H1 (cell line): ENCODE data around the gene TFF3. TPM values are rescaled to one million over a fixed set of nuclear protein-coding genes. Genes with fewer than 3 reads are reported as not detected.

Experiments
- CTCF ChIA-PET: fragments of 300-600 bp; sonication (Branson Sonifier 250); formaldehyde crosslinking; loops from one replicate; lab custom pipeline; 2021; ENCODE audit not compliant: partially characterized antibody; lab: Charles Lee
- POLR2A ChIA-PET: fragments of 300-600 bp; sonication (Branson Sonifier 250); formaldehyde crosslinking; loops from one replicate; lab custom pipeline; 2021; ENCODE audit warnings: inconsistent platforms; ENCODE audit not compliant: partially characterized antibody; lab: Charles Lee
- DNase-seq, 2 experiments: peaks; one replicate each; pipeline versions ENCODE4 v3.0.0 to v3.0.0-alpha.2; 2010 to 2022; ENCODE audit warnings: low spot score in 2 of 2, low read depth in 1 of 2, mixed read lengths in 1 of 2
- FAIRE-seq: peaks from 2 replicates; lab custom pipeline; 2011; peaks lifted over from hg19 to GRCh38; lab: Jason Lieb, UNC
- H2AFZ ChIP-seq: 2 replicates; pipeline ENCODE4 v1.8.1; 2012; ENCODE audit warnings: low read length, inconsistent platforms
- H2AK5ac ChIP-seq: 2 replicates; pipeline ENCODE4 v1.6.1; 2013; ENCODE audit warnings: low read depth, low read length
- H2BK120ac ChIP-seq: replicated peaks from 2 replicates; pipeline ENCODE3; 2013; ENCODE audit warnings: low read depth, low read length, inconsistent platforms
- H2BK12ac ChIP-seq: 2 replicates; pipeline ENCODE4 v1.6.1; 2013; ENCODE audit warnings: low read depth, low read length
- H2BK15ac ChIP-seq: 2 replicates; pipeline ENCODE4 v1.6.1; 2013; ENCODE audit warnings: low read length
- H2BK20ac ChIP-seq: 2 replicates; pipeline ENCODE4 v1.6.1; 2013; ENCODE audit warnings: low read length
- H2BK5ac ChIP-seq: 2 replicates; pipeline ENCODE4 v1.6.1; 2013; ENCODE audit warnings: low read depth, low read length
- H3K14ac ChIP-seq: 2 replicates; pipeline ENCODE4 v1.6.1; 2013; ENCODE audit warnings: inconsistent platforms; ENCODE audit not compliant: insufficient read length
- H3K18ac ChIP-seq: 2 replicates; pipeline ENCODE4 v1.6.1; 2013; ENCODE audit warnings: low read length; ENCODE audit errors: extremely low read depth
- H3K23ac ChIP-seq: 2 replicates; pipeline ENCODE4 v1.6.1; 2013; ENCODE audit warnings: inconsistent platforms; ENCODE audit not compliant: insufficient read length
- H3K23me2 ChIP-seq: 2 replicates; pipeline ENCODE4 v1.6.1; 2013; ENCODE audit warnings: low read depth, low read length
- H3K27ac ChIP-seq: 2 replicates; pipeline ENCODE4 v1.6.1; 2011; ENCODE audit warnings: low read depth, low read length, inconsistent platforms
- H3K27me3 ChIP-seq, 4 experiments: replicated peaks in 1 of 4; 1 replicate in 1 of 4; 2 replicates in 3 of 4; pipeline versions ENCODE4 v1.6.1 to v1.8.1; 2011 to 2013; ENCODE audit warnings: low read length in 3 of 4, mild to moderate bottlenecking in 3 of 4, inconsistent platforms in 2 of 4, mixed read lengths in 2 of 4, moderate library complexity in 1 of 4; ENCODE audit not compliant: control insufficient read depth in 3 of 4, insufficient read depth in 3 of 4; ENCODE audit errors: extremely low read depth in 1 of 4
- H3K36me3 ChIP-seq, 4 experiments: 2 replicates each; pipeline versions ENCODE4 v1.6.1 to v1.8.1; 2011 to 2013; ENCODE audit warnings: mild to moderate bottlenecking in 4 of 4, low read length in 3 of 4, moderate library complexity in 2 of 4, control low read depth in 1 of 4, inconsistent platforms in 1 of 4; ENCODE audit not compliant: insufficient read depth in 4 of 4, control insufficient read depth in 2 of 4
- H3K4ac ChIP-seq: replicated peaks from 2 replicates; pipeline ENCODE3; 2013; ENCODE audit warnings: low read length, low read depth, mixed read lengths, inconsistent platforms; ENCODE audit not compliant: insufficient read length
- H3K4me1 ChIP-seq, 4 experiments: replicated peaks in 1 of 4; 1 replicate in 1 of 4; 2 replicates in 3 of 4; pipeline versions ENCODE4 v1.6.1 to v1.8.1; 2011 to 2013; ENCODE audit warnings: low read length in 3 of 4, inconsistent platforms in 2 of 4, mixed read lengths in 1 of 4; ENCODE audit not compliant: insufficient read depth in 4 of 4, control insufficient read depth in 3 of 4
- H3K4me2 ChIP-seq, 2 experiments: 2 replicates each; pipeline versions ENCODE4 v1.6.1 to v1.8.1; 2011 to 2013; ENCODE audit warnings: low read depth in 2 of 2, low read length in 2 of 2, control low read depth in 1 of 2, inconsistent platforms in 1 of 2, mild to moderate bottlenecking in 1 of 2; ENCODE audit not compliant: insufficient read depth in 1 of 2
- H3K4me3 ChIP-seq, 4 experiments: fragments of 200-600, 300-600 bp in 1 of 4; sonication (generic), shearing (Covaris generic), sonication (Bioruptor Twin) in 1 of 4; 2 replicates each; pipeline versions ENCODE4 v1.5.1 to v1.8.1; 2011 to 2016; ENCODE audit warnings: low read length in 4 of 4, low read depth in 3 of 4, control low read depth in 2 of 4, inconsistent platforms in 2 of 4, mild to moderate bottlenecking in 2 of 4, mixed read lengths in 1 of 4, moderate library complexity in 1 of 4; ENCODE audit not compliant: insufficient read depth in 2 of 4; ENCODE audit errors: extremely low read depth in 1 of 4
- H3K56ac ChIP-seq: replicated peaks from 2 replicates; pipeline ENCODE3; 2013; ENCODE audit warnings: low read depth, mild to moderate bottlenecking, mixed read lengths, low read length, inconsistent platforms; ENCODE audit not compliant: insufficient read length
- H3K79me1 ChIP-seq: 2 replicates; pipeline ENCODE4 v1.6.1; 2013; ENCODE audit warnings: low read depth, low read length, control low read depth
- H3K79me2 ChIP-seq, 2 experiments: 2 replicates each; pipeline versions ENCODE4 v1.6.1 to v1.8.1; 2012 to 2013; ENCODE audit warnings: low read length in 2 of 2, mild to moderate bottlenecking in 2 of 2, inconsistent platforms in 1 of 2; ENCODE audit not compliant: insufficient read depth in 2 of 2, control insufficient read depth in 1 of 2
- H3K9ac ChIP-seq, 4 experiments: replicated peaks in 1 of 4; 1 replicate in 1 of 4; 2 replicates in 3 of 4; pipeline versions ENCODE4 v1.6.1 to v1.8.1; 2011 to 2013; ENCODE audit warnings: low read depth in 3 of 4, low read length in 3 of 4, control low read depth in 2 of 4, mild to moderate bottlenecking in 2 of 4, moderate library complexity in 2 of 4, inconsistent platforms in 1 of 4; ENCODE audit errors: extremely low read depth in 1 of 4
- H3K9me3 ChIP-seq, 2 experiments: 2 replicates each; pipeline versions ENCODE4 v1.6.1 to v1.8.1; 2012 to 2013; ENCODE audit warnings: mild to moderate bottlenecking in 2 of 2, moderate library complexity in 2 of 2, control low read depth in 1 of 2, inconsistent platforms in 1 of 2, low read depth in 1 of 2, low read length in 1 of 2, mixed read lengths in 1 of 2; ENCODE audit not compliant: insufficient read depth in 2 of 2
- H4K20me1 ChIP-seq, 2 experiments: replicated peaks in 1 of 2; 2 replicates each; pipeline versions ENCODE3 to v1.8.1; 2011 to 2013; ENCODE audit warnings: inconsistent platforms in 2 of 2, low read length in 2 of 2, mild to moderate bottlenecking in 1 of 2; ENCODE audit not compliant: insufficient read depth in 2 of 2, control insufficient read depth in 1 of 2
- H4K5ac ChIP-seq: 2 replicates; pipeline ENCODE4 v1.6.1; 2013; ENCODE audit warnings: low read length, low read depth, mixed read lengths, inconsistent platforms; ENCODE audit not compliant: insufficient read length
- H4K8ac ChIP-seq: 2 replicates; pipeline ENCODE4 v1.8.0; 2013; ENCODE audit warnings: mild to moderate bottlenecking, moderate library complexity, low read length, inconsistent platforms; ENCODE audit not compliant: insufficient read depth; ENCODE audit errors: extremely low read depth
- H4K91ac ChIP-seq: replicated peaks from 2 replicates; pipeline ENCODE3; 2013; ENCODE audit warnings: low read length, mixed read lengths, inconsistent platforms; ENCODE audit not compliant: insufficient read length
- NANOG ChIP-seq: IDR thresholded peaks from 2 replicates; pipeline ENCODE4 v1.6.1; 2011; ENCODE audit warnings: low read length, low read depth, mild to moderate bottlenecking, inconsistent platforms; ENCODE audit not compliant: insufficient read depth, poor library complexity, severe bottlenecking
- WGBS, 2 experiments: shearing (Covaris generic) in 1 of 2; methylation state at CpG; one replicate each; pipeline versions ENCODE4 v1.1.6 to v1.1.7; 2013 to 2015; ENCODE audit warnings: low lambda C conversion rate in 2 of 2, mixed read lengths in 2 of 2, inconsistent platforms in 1 of 2, low coverage in 1 of 2, missing lambda C conversion rate in 1 of 2; ENCODE audit not compliant: insufficient replicate concordance in 2 of 2, insufficient coverage in 1 of 2, insufficient read length in 1 of 2; ENCODE audit errors: extremely low coverage in 1 of 2, missing lambda C conversion rate in 1 of 2; 5-methylcytosine and 5-hydroxymethylcytosine counted together
- polyA plus RNA-seq, 7 experiments: library from polyadenylated mRNA; depleted of rRNA in 3 of 7; stranded (reverse) in 5 of 7; unstranded in 2 of 7; fragments of >200 nt in 5 of 7; fragments of 200-250 nt in 2 of 7; gene quantifications; 1 replicate in 5 of 7; 2 replicates in 1 of 7; 4 replicates in 1 of 7; pipeline versions ENCODE4 v1.2.1 to v1.2.3, GENCODE V29; 2011 to 2013; ENCODE audit warnings: missing spikeins in 2 of 7, mixed read lengths in 2 of 7
- total RNA-seq: library from RNA; stranded (reverse); fragmentation: NEBNext Ultra II Directional; extraction: Animal tissue kit (Norgen Biotek cat#: 25700); gene quantifications from 2 replicates; pipeline ENCODE4 v1.2.1, GENCODE V29; 2021

The TFF3 gene
- total and polyA plus RNA-seq, 2 of the 8 experiments (the other 6 are each of a cell fraction or from before 2014, with no cell fraction given), result 1.7 to 6.7 TPM

DNA sequence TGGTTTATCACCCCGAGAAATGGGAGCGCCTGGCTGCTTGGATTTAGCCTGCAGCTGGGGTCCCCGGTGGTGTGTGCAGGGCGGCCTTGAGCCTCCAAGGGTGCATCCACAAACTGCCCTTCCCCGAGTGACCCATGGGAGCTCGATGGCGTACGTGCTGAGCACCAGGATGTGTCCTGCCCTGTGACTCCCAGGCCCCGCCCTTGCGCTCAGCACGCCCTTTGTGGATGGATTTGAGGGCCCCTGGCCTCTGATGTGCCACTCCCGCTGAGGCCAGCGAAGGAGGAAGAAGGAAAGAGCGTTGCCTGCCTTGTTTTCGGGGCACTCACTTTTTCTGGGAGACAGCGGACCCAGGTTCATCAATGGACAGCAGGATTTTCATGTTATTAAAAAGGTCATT, 1.7 kb upstream of the TFF3 start:
- H3K4me3 ChIP-seq, result no peak overlapping the region
- CTCF ChIA-PET, result interaction anchor here (1.3 to 14.3 kb wide), 3 partner anchors 15 to 95 kb away, joined by 3 to 137 read pairs (median 4); no protein-coding TSS in a partner anchor
- no peak for TF ChIP-seq NANOG

More for the DNA sequence above, 1.7 kb upstream of the TFF3 start:
- WGBS, 2 experiments, result 80% methylated on average over 16 of the region's 16 CpGs; no CpG with 5 or more reads in 1 of the 2 experiments
- H3K36me3 ChIP-seq, result no peaks in the 10 kb centered on the region
- no peaks in the 10 kb centered on the region for H3K79me2 ChIP-seq
- H2BK15ac ChIP-seq, result no peak overlapping the region; the same call in 1 of the 2 replicates
- H3K14ac ChIP-seq, result no peak overlapping the region
- H3K23ac ChIP-seq, result no peak overlapping the region
- peak overlapping the region; percentile 97 for H2BK12ac ChIP-seq
- H4K91ac ChIP-seq, result no peak overlapping the region
- H2BK5ac ChIP-seq, result peak overlapping the region; percentile 75; the same call in 1 of the 2 replicates
- peak overlapping the region; percentile 80; the same call in 1 of the 2 replicates for H2BK20ac ChIP-seq
- H2AFZ ChIP-seq, result no peak overlapping the region
- H2BK120ac ChIP-seq, result no peak overlapping the region
- H3K9me3 ChIP-seq, result no peaks in the 10 kb centered on the region
- H3K23me2 ChIP-seq, result no peaks in the 10 kb centered on the region
- H3K4me1 ChIP-seq, result peaks cover 8 to 25% (median 18%) of the 10 kb centered on the region in 4 experiments
- POLR2A ChIA-PET, result no interaction called here
- H3K56ac ChIP-seq, result no peak overlapping the region
- H2AK5ac ChIP-seq, result no peak overlapping the region
- H3K18ac ChIP-seq, result peak overlapping the region; percentile 32; the same call in 1 of the 2 replicates
- H3K79me1 ChIP-seq, result no peaks in the 10 kb centered on the region
- no peak overlapping the region for H3K27ac ChIP-seq
- no peak overlapping the region; the same call in 1 of the 2 replicates for H4K8ac ChIP-seq
- no peak overlapping the region for H4K5ac ChIP-seq
- FAIRE-seq (no peak), DNase-seq (no peak)
- no peaks in the 10 kb centered on the region for H4K20me1 ChIP-seq
- no peak overlapping the region for H3K4ac ChIP-seq
- H3K27me3 ChIP-seq, result no peaks in the 10 kb centered on the region
- H3K4me2 ChIP-seq, result no peak overlapping the region
- H3K9ac ChIP-seq, result no peak overlapping the region; a peak in 1 of 7 replicates
